GM18868 (cell line): Measurements from ENCODE around the gene EDN2.

Source experiments
- ATAC-seq: cut with Tn5 transposase; IDR thresholded peaks from one replicate; pipeline ENCODE4 v1.9.1; 2021; ENCODE audit warnings: mild to moderate bottlenecking, moderate library complexity; ENCODE audit not compliant: unreplicated experiment

The EDN2 gene

GRCh38 chr1:41486053-41486370, 1.5 kb upstream of the EDN2 start:
- no peak for ATAC-seq

GRCh38 chr1:41485605-41486004, 1.1 kb upstream of the EDN2 start:
- no peak for ATAC-seq

- ATAC-seq = no peak
Observed at GRCh38 chr1:41483960-41484401, 502 bp downstream of the EDN2 start.

GRCh38 chr1:41483001-41483850, 1.3 kb downstream of the EDN2 start:
- ATAC-seq = no peak

- no peak for ATAC-seq
Observed at GRCh38 chr1:41482001-41482765, 2.3 kb downstream of the EDN2 start.

- no peak for ATAC-seq
Observed at GRCh38 chr1:41481109-41481775, 3.2 kb downstream of the EDN2 start.

- no peak for ATAC-seq
Observed at GRCh38 chr1:41480204-41481108, 4.0 kb downstream of the EDN2 start.

- ATAC-seq = no peak
Observed at GRCh38 chr1:41479808-41480160, 4.7 kb downstream of the EDN2 start.

- no peak for ATAC-seq
Observed at GRCh38 chr1:41479000-41479807, 5.3 kb downstream of the EDN2 start.

GRCh38 chr1:41478118-41478748, 6.2 kb downstream of the EDN2 start:
- no peak for ATAC-seq

- ATAC-seq = no peak
Observed at GRCh38 chr1:41476807-41477361, 7.6 kb downstream of the EDN2 start.

- no peak for ATAC-seq
Observed at GRCh38 chr1:41475859-41476567, 8.5 kb downstream of the EDN2 start.

- ATAC-seq = no peak
Observed at GRCh38 chr1:41475346-41475745, 9.1 kb downstream of the EDN2 start.

- no peak for ATAC-seq
Observed at GRCh38 chr1:41474490-41475271, 9.8 kb downstream of the EDN2 start.

- ATAC-seq = no peak
Observed at GRCh38 chr1:41473738-41474362, 10.6 kb downstream of the EDN2 start.

- no peak for ATAC-seq
Observed at GRCh38 chr1:41471658-41472057, 12.8 kb downstream of the EDN2 start.

- ATAC-seq = no peak
Observed at GRCh38 chr1:41469706-41470105, 14.8 kb downstream of the EDN2 start.
